Left ventricle myocardium inferior (tissue), 1 donor: ENCODE data around the gene ADK. TPM values are rescaled to one million over a fixed set of nuclear protein-coding genes. Genes with fewer than 3 reads are reported as not detected.

Experiments
- DNase-seq: peaks from one replicate; pipeline ENCODE4 v3.0.0-alpha.2; 2020
- H3K27ac ChIP-seq: fragments of 200-600 bp; replicated peaks from 2 replicates; pipeline ENCODE4 v1.8.0; 2021
- H3K27me3 ChIP-seq: fragments of 200-600 bp; 2 replicates; pipeline ENCODE4 v1.8.0; 2021; ENCODE audit warnings: low read depth
- H3K36me3 ChIP-seq: fragments of 200-600 bp; 2 replicates; pipeline ENCODE4 v1.8.0; 2021
- H3K4me1 ChIP-seq: fragments of 200-600 bp; 2 replicates; pipeline ENCODE4 v1.8.0; 2021
- H3K4me3 ChIP-seq: fragments of 200-600 bp; 2 replicates; pipeline ENCODE4 v1.8.0; 2021; ENCODE audit warnings: mild to moderate bottlenecking, moderate library complexity
- H3K9me3 ChIP-seq: fragments of 200-600 bp; replicated peaks from 2 replicates; pipeline ENCODE4 v1.8.0; 2021
- intact Hi-C: fragments of 100-400 bp; cut with micrococcal nuclease; formaldehyde crosslinking; loops from one replicate; pipeline ENCODE4 v1.11.0; 2022
- total RNA-seq: library from RNA; stranded (reverse); fragmentation: NEBNext Ultra II Directional; extraction: Animal tissue kit (Norgen Biotek cat#: 25700); gene quantifications from one replicate; pipeline ENCODE4 v1.2.1, GENCODE V29; 2021
- TF ChIP-seq, protein P1 (sequence below): fragments of 200-600 bp; IDR thresholded peaks from 2 replicates; pipeline ENCODE4 v1.8.0; 2021; ENCODE audit warnings: antibody characterized with exemption, mild to moderate bottlenecking, borderline replicate concordance
- donor health status: DM: no; HTN: yes; CAD: no; lungs with severe emphysema.

The ADK gene
- total RNA-seq, 1 donor from 2014 or later = 41.3 TPM

DNA sequence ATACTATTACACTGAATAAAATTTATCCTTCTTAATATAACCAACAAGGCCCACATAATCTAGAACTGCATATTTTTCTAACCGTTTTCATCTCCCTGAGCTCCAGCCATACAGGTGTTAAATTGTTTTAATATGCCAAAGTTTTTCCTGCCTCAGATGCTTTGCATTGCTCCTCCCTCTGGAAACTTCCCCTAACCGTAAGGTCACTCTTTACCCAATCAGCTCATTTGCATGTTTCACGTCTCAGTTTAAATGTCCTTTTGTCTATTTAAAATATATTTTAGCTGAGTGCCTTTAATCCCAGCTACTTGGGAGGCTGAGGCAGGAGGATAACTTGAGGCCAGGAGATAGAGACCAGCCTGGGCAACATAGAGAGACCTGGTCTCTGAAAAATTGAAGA is 228.5 kb downstream of the ADK start:
- DNase-seq = no peak
- Histone ChIP-seq H3K27me3 (no peaks in the 10 kb centered on the region), H3K4me3 (no peak overlapping the region), H3K9me3 (no peaks in the 10 kb centered on the region), H3K27ac (no peak overlapping the region), H3K36me3 (no peaks in the 10 kb centered on the region), H3K4me1 (peaks cover 10% of the 10 kb centered on the region)
- intact Hi-C loops = no loop called here
- TF ChIP-seq, protein P1, sequence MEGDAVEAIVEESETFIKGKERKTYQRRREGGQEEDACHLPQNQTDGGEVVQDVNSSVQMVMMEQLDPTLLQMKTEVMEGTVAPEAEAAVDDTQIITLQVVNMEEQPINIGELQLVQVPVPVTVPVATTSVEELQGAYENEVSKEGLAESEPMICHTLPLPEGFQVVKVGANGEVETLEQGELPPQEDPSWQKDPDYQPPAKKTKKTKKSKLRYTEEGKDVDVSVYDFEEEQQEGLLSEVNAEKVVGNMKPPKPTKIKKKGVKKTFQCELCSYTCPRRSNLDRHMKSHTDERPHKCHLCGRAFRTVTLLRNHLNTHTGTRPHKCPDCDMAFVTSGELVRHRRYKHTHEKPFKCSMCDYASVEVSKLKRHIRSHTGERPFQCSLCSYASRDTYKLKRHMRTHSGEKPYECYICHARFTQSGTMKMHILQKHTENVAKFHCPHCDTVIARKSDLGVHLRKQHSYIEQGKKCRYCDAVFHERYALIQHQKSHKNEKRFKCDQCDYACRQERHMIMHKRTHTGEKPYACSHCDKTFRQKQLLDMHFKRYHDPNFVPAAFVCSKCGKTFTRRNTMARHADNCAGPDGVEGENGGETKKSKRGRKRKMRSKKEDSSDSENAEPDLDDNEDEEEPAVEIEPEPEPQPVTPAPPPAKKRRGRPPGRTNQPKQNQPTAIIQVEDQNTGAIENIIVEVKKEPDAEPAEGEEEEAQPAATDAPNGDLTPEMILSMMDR = no peak

DNA sequence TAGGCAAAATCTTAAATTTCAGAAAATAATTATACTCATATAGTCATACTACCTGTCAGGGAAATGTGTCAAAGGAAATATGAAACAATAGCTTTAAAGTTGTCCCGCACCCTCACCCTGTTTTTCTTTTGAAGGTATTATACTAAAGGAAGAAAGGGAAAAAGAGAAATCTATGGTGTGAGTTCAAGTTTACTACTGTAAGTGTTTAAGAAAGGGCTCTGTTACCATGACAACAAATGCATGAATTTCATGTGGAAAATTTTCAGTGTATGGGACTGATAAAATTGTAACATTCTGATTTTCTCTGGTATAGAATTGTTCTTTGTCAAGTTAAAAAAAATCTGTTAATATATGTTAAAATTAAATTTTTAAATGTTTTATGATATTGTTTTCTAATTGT is 229.8 kb downstream of the ADK start:
- H3K4me3 ChIP-seq = no peak overlapping the region
- intact Hi-C loops = no loop called here
- H3K36me3 ChIP-seq = no peaks in the 10 kb centered on the region
- DNase-seq = no peak
- H3K4me1 ChIP-seq = no peaks in the 10 kb centered on the region
- no peaks in the 10 kb centered on the region for H3K9me3 ChIP-seq
- no peak overlapping the region for H3K27ac ChIP-seq
- TF ChIP-seq, protein P1 = no peak
- H3K27me3 ChIP-seq = no peaks in the 10 kb centered on the region

DNA sequence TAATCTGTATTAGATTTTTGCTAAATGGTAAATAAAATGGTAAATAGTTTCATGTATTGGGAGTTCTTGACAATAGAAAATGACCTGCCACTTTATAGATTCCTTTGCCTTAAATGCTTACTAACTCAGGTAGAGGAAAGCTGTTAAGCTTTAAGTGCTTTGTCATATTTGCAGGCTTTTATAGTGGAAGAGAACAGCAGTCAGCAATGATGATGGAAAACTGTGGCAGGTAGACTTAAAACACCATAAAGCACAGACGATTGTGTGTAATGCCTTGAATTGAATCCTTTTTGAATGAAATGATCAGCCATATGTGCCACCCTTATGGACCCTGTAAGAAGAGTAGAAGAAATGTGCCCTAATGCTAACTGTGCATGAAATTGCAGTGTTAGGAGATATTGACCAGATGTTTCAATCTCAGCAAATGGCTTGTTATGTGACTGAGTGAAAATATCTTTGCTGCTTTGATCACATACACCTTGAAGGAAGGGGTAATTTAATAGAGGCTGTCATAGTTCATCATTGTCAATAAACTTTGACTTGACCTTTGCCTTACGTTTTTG is 230.4 kb downstream of the ADK start:
- no peak for DNase-seq
- TF ChIP-seq, protein P1 = no peak
- intact Hi-C loops = no loop called here

DNA sequence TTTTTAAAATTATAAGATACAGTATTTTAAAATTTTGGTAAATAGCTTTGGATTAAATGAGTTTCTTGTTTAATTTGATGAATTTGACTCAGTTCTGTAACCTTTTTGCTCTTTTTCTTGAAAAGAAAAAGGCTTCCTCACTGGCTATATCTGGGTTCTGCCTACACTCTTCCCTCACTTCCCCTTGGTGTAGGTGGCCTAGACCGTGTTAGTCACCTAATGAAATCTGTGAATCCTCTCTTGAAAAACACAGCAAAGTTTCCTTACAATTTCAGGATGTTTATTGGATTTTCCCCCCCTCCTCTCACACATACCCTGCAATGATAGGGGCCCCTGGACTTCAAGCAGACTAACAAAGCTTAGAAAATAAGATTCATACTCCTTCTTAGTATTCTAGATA is 231.6 kb downstream of the ADK start:
- no peak for DNase-seq
- no peaks in the 10 kb centered on the region for H3K4me1 ChIP-seq
- TF ChIP-seq, protein P1 = no peak
- no peaks in the 10 kb centered on the region for H3K27me3 ChIP-seq
- no peak overlapping the region for H3K4me3 ChIP-seq
- intact Hi-C loops = no loop called here
- H3K9me3 ChIP-seq = no peaks in the 10 kb centered on the region
- no peaks in the 10 kb centered on the region for H3K36me3 ChIP-seq
- H3K27ac ChIP-seq = no peak overlapping the region

More for the DNA sequence above, 230.4 kb downstream of the ADK start:
- Histone ChIP-seq H3K4me3 (no peak overlapping the region), H3K4me1 (no peaks in the 10 kb centered on the region), H3K27me3 (no peaks in the 10 kb centered on the region), H3K27ac (no peak overlapping the region), H3K36me3 (no peaks in the 10 kb centered on the region), H3K9me3 (no peaks in the 10 kb centered on the region)

DNA sequence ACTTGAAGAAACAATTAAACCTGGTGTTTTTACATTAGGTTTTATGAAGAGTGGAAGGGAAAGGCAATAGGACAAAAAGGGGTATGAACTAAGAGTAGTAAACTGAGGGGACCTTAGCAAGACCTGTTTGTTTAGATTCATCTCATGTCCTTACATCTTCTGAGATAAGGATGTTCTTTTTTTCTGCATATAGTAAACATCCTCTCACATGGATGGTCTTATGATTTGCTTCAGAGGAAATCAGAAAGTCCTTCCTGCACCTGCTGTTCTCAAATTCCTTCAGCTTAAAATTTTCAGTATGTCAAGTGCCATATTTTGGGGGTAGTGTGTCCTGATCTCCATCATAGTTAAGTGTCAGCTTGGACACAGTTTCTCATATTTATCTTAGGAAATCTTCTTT is 232.6 kb downstream of the ADK start:
- DNase-seq = no peak
- H3K27ac ChIP-seq = no peak overlapping the region
- TF ChIP-seq, protein P1 = no peak
- no peak overlapping the region for H3K4me3 ChIP-seq
- H3K27me3 ChIP-seq = no peaks in the 10 kb centered on the region
- no peaks in the 10 kb centered on the region for H3K36me3 ChIP-seq
- H3K4me1 ChIP-seq = no peaks in the 10 kb centered on the region
- H3K9me3 ChIP-seq = no peaks in the 10 kb centered on the region
- intact Hi-C loops = no loop called here
